Activated CD4-positive, CD25-positive, alpha-beta regulatory T cell treated with anti-CD3 and anti-CD28 coated beads, Interleukin-2, amount 50 U/mL, for 72 hours (primary cell): ENCODE data around the gene PTPN3.

ENCODE experiments used
- DNase-seq: peaks from one replicate; pipeline ENCODE4 v3.0.0; 2021

PTPN3 gene

DNA sequence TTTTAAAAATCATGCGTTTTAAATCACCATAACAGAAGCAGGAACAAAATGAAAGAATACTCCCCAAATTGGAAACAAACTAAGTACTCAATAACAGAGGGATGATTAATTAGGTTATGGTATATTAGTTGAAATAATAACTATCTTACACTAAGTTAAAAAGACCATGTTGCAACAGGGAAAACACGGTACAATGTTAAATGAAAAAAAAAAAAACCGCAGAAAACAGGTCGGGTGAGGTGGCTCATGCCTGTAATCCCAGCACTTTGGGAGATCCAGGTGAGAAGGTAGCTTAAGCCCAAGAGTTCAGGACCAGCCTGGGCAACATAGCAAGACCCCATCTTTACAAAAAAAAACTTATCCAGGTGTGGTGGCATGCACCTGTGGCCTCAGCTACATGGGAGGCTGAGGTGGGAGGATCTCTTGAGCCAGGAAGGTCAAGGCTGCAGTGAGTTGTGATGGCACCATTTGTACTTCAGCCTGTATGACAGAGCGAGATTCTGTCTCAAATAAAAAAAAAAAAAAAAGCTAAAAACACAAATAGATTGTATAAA is 2.4 kb upstream of the PTPN3 start:
- DNase-seq, result no peak

- no peak for DNase-seq
Observed at GRCh38 chr9:109499631-109500410, 1.7 kb upstream of the PTPN3 start.

GRCh38 chr9:109499093-109499630 is 1.1 kb upstream of the PTPN3 start:
- no peak for DNase-seq

DNA sequence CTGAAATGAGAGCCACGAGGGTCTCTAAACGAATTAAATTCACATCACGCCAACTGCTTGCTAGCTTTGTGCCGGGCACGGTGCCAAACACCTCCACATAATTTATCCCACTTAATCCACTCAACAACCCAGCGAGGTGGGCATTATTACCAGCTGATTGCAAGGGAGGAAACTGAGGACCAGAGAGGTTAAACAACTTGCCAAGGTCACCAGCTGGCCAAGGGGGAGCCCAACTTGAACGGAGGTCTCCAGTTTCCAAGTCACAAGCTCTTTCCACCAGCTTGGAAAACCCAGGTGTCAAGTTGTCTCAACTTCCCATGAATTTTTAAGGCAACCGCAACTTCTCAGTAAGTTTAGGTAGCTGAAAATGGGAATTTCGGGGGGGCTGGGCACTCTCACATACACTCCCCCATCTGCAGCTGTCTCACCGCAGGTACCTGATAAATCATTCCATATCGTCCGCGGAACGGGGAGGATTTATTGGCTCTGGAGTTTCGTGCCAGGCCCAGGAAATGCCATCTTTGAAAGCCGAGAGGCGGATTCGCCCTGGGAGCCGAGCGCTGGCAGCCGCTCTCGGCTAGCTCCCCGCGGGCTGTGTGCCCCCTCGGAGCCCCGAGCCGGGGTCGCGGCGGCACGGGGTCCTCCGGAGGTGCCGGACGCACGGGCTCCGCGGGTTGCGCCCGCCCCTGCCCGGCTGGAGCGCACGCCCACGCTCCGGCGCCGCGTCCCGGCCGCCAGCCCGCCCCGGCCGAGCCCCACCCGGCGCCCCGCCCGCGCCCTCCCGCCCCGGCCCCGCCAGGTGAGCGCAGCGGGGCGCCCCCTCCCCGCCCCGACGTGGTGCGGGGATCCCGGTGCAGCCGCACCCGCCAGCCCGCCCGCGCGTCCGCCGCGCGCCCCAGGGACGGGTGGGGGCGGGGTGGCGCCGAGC is 617 bp downstream of the PTPN3 start:
- DNase-seq, result no peak

DNA sequence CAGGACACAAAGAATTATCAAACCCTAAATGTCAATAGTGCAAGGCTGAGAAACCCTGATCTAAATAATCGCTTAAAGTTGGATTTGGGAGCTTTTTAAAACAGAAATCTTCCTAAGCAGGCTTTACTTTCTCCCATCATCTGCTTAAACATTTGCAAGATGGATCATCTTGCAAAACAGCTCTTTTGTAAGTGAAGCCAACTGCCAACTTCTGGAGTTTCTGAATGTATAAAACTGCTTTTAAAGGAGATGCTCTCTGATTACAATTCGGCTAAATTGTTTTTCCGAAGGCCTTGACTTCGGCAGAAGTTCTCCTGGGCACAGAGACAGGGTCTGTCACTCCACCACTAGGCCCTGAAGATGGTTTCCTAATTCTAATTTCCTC is 1.3 kb downstream of the PTPN3 start:
- DNase-seq, result no peak

DNA sequence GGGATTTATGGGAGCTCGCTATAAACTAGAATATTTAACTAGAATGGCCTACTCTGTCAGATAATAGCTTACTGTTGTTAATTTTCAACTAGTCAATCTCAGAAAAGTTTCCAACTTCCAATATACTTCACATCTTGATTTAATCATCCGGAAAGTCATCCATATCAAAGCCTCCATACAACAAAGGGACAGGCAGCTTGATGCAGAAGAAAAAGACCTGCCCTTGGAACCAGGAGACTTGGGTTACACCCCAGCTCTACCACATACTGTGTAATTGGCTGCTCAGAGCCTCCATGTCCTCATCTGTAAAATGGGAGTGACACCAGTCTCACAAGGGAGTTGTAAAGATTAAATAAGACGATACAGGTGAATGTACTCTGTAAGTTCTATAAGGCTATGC is 1.9 kb downstream of the PTPN3 start:
- DNase-seq, result no peak

DNA sequence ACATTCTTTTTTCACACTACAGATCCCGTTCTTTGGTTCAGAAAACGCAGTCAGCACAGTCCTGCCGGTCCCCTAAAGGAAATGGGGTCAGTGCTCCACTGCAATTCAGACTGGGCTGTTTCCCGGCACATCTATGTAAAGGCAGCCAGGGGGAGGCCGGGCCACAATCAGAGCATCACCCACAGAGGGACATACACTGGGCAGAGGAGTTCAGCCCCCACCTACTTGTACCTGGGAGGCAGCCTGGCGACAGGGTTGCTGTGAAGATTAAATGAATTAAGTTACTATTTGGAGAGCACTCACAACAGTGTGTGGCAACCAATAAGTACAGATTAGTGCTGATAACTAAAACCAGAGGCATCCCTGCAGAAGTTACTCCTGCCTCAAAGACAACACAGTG is 4.5 kb downstream of the PTPN3 start:
- DNase-seq, result no peak

GRCh38 chr9:109491590-109491989 is 6.5 kb downstream of the PTPN3 start:
- no peak for DNase-seq

- no peak for DNase-seq
Observed at GRCh38 chr9:109488791-109489492, 9.2 kb downstream of the PTPN3 start.

DNA sequence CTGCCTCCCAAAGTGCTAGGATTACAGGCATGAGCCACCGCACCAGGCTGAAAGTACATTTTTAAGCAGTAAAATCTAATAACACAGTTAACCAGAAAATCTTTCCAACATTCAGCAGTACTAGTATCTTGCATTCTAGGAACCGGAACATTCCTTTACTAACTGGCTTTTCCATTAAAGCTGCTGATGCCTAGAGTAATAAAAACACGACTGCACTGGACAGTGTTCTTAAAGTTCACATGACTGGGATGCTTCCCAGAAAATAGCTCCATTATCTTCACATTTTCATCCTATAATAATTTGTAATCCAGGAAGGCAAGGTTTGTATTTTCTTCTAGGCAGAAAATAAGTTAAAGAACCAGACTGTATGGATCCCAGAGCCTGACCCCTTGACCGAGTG is 9.8 kb downstream of the PTPN3 start:
- DNase-seq, result no peak

DNA sequence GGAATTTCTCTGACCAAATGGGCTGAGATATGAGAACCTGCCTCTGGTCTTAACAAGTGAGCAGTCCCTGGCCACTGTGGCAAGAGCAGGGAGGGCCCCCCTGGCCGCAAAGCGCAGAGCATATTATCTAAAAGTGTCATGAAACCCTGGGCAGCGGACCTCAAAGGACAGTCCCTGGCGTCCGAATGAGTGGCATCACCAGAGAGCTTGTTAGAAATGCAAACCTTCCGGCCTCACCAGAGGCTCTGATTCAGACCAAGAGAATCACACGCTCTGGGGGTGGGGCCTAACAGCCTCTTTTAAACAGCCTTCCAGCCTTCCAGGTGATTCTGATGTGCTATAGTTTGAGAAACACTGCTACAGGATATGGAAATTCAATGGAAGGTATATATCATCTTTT is 10.9 kb downstream of the PTPN3 start:
- no peak for DNase-seq

DNA sequence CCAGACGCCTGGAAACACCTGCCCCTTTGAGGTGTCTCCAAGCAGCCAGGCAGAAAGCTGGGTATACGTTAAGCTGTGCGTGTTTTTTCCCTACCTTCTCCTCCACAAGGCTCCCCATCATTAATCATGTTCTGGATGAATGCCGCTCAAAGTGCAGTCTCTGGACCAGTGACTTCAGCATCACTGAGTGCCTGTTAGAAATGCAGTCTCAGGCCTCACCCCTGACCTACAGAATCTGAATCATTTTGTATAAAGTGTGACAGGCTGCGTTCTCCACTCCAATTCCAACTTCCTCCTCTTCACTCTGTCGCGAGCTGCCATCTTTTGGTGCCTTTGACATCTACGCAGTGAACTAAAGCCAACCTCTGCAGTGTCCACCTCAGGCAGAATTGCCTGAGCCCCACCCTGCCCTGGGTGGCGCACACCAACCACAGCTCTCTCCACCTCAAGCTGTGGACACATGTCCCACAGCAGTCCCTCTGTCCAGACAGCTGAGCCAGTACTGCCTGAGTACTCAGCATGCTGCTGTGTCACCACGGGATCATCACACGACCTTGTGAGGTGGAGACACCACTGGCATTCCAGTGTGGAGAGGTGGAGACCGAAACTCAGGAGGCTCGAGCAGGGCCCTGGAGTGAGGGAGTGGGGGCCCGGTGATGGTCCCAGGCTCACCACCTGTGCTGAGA is 14.2 kb downstream of the PTPN3 start:
- no peak for DNase-seq

DNA sequence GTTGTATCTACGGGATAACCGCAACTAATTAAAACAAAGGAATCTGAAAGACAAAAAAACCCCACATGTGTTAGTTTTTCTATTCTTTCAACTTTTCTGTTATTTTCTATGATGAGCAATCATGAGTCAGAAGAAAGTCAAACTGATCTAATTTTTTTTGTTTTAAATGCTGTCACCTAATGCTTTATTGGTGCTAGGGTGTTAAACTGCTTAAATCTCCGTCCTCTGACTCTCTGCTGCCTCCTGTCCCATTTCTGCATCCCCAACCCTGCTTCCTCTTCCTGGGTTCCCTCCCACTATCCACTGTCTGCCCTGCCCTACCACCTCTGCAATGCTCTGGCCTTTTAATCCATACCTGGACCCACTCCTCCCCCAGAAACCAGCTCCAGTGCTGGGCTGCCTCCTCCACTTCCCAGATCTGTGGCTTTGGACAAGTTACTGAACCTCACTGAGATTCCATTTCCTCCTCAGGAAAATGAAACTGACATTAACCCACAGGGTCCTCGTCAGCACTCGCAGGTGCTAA is 15.7 kb downstream of the PTPN3 start:
- DNase-seq, result no peak

- no peak for DNase-seq
Observed at GRCh38 chr9:109481856-109482255, 16.3 kb downstream of the PTPN3 start.

DNA sequence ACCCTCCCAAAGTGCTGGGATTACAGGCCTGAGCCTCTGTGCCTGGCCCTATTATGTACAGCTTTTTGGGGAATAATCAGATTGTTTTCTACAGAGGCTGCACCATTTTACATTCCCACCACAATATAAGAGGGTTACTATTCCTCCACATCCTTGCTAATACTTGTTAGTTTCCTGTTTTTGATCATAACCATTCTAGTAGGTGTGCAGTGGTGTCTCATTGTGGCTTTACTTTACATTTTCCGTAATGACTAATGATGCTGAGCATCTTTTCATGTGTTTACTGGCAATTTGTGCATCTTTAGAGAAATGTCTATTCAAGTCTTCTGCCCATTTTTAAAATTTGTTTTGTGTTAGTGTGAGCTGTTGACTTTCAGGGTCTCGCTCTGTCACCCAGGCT is 18.3 kb downstream of the PTPN3 start:
- DNase-seq, result no peak

DNA sequence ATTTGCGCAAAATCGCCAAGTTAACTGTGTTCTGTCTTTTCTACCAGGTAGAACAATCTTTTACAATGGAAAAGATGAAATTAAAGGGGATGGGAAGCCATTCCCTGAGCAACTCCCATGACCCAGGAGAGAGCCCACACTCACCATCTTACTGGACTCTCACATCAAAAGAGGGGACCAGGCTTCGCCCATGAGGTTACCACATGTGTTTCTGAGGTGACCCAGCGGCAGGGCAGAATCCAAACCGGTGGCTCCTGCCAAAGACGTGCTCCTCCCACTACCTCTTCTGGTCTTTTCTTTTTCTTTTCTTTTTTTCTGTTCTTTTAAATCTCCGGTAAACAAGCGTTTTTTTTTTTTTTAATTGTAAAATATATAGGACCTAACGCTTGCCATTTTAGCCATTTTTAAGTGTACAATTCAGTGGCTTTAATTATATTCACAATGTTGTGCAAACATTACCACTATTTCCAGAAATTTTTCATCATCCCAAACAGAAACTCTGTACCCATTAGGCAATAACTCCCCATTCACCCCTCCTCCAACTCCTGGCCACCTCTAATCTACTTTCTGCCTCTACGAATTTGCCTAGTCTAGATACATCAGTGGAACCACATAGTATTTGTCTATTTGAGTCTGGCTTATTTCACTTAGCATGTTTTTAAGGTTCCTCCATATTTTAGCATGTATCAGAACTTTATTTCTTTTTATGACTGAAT is 19.3 kb downstream of the PTPN3 start:
- no peak for DNase-seq

- DNase-seq, result no peak
Observed at GRCh38 chr9:109478051-109478563, 20.0 kb downstream of the PTPN3 start.

DNA sequence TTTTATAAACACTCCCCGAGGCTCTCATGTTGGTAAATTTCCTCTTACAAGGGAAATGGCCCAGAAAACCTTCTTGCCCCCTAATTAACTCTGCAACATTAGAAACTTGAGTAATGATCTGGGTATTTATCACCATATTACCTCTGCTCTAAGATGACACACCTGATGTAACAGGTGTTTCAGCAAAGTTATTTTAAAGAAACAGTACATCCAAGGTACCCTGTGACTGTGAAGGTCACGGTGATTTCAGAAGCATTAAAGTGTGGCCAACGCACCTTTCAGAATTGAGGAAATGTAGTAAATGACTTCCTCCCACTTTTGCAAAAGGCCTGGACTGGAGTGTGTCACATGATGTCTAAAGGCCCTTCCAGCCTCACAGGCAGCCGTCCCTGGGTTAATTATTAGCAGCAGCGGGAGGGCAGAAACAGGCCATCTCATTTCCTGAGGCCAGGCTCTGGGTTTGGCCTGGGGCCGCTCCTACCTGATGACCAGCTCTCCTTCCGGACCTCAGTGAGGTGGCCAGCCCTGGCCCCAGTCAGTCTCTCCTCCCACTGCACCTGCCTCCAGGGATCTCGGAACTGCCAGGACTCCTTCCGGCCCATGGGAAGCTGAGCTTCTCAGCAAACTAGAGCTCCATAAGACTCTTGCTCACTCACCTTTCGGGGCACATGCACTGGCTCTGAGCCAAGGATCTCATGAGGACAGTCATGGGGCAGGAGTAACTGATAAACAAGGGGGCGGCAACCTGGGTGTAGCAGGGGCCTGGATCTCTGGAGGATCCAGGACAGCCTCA is 20.7 kb downstream of the PTPN3 start:
- no peak for DNase-seq

DNA sequence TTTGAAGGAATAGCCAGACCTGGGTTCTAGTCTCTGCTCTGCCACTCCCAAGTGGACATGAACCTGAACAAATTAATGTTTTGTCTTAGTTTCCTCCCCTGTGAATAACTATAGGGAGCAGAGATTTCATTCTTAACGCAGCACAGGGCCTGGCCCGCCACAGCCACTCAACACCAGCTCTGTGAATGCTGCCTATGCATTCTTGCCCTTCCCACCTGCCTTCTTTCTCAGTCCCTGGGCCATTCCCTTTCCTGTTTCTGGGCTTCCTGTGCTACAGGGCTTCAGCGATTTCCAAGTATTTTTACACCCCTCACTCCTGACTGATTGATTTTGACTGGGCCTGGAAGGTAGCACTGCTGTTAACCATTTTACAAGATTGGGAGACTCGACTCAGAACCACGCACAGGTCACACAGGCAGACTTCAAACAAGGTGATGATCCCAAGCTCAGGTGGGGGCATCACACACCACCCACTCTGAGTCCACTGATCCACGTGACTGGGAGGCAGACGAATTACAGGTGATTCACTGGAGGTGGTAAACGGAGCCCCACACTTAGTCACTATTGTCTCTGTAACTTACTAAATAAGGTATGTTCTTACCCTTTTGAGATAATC is 21.4 kb downstream of the PTPN3 start:
- no peak for DNase-seq

DNA sequence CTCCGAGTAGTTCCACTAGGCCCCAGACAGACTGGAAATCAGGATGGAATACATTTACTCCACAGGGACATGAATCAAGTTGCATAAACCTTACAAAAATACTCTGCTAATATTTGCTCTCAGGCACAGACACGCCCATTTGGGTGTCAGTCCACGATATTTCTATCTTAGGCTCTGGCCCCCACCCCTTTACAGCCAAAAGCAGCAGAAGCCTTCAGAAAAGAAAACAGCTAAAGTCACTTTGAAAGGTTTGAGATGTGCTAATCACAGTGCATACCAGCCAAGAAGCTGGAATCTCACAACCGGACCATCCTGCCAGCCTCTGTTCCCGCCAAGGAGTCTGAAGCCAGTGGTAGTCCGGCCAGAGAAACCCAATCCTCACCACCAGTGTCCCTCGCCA is 22.6 kb downstream of the PTPN3 start:
- no peak for DNase-seq
